Measurements from ENCODE around the gene SEMA3C.

- no peak for TF ChIP-seq CTCF (IDR thresholded peaks at IDR 0.05)
- TF ChIP-seq POLR2A (IDR thresholded peaks at IDR 0.05): no peak
These were observed 78.2 kb downstream of the SEMA3C start for GRCh38 chr7:80840681-80841080.
